Measurements from ENCODE around the gene BACH2.

DNA sequence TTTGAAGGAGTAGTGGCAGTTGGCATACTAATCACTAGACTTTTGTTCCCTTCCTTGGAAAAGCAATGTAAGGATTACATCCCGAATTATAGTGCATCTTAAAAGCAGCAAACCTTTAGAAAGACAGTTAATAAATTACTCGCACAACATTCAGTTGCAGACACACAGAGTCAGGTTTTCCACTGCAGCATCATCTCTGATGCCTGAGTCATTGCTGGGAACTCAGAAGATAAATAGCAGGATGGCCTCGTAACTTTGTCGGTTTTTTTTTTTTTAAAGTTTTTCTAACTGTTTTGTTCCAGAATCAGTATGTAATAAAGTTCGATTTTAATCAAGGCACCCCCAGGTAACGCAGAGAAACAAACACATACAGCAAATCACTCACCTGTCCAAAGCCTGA, 368.0 kb downstream of the BACH2 start:
- TF ChIP-seq, protein P1, sequence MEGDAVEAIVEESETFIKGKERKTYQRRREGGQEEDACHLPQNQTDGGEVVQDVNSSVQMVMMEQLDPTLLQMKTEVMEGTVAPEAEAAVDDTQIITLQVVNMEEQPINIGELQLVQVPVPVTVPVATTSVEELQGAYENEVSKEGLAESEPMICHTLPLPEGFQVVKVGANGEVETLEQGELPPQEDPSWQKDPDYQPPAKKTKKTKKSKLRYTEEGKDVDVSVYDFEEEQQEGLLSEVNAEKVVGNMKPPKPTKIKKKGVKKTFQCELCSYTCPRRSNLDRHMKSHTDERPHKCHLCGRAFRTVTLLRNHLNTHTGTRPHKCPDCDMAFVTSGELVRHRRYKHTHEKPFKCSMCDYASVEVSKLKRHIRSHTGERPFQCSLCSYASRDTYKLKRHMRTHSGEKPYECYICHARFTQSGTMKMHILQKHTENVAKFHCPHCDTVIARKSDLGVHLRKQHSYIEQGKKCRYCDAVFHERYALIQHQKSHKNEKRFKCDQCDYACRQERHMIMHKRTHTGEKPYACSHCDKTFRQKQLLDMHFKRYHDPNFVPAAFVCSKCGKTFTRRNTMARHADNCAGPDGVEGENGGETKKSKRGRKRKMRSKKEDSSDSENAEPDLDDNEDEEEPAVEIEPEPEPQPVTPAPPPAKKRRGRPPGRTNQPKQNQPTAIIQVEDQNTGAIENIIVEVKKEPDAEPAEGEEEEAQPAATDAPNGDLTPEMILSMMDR (IDR thresholded peaks at IDR 0.05 in 4 of 5, conservative IDR thresholded peaks at IDR 0.05 in 1 of 5) = no peak
- no peak for TF ChIP-seq POLR2A (IDR thresholded peaks at IDR 0.05)
